Neural cell (in vitro differentiated cells): ENCODE measurements around the gene SMARCC2. TPM values are rescaled to one million over a fixed set of nuclear protein-coding genes. Genes with fewer than 3 reads are reported as not detected.

Experiments used
- H2AFZ ChIP-seq: fragments of 200-600, 300-800 bp; sonication (generic), shearing (Covaris generic); 2 replicates; pipeline ENCODE4 v1.6.0; 2014; ENCODE audit warnings: low read depth, mild to moderate bottlenecking, antibody characterized with exemption, low read length, moderate library complexity
- H3F3A ChIP-seq: fragments of 200-600 bp; shearing (Covaris generic); 2 replicates; pipeline ENCODE4 v1.6.1; 2016; ENCODE audit warnings: mild to moderate bottlenecking, moderate library complexity, mixed read lengths, antibody characterized with exemption, low read length; ENCODE audit not compliant: insufficient read depth, poor library complexity, severe bottlenecking
- H3K27ac ChIP-seq: fragments of 200-600, 300-800 bp; sonication (generic), shearing (Covaris generic); 2 replicates; pipeline ENCODE4 v1.5.1; 2014; ENCODE audit warnings: mild to moderate bottlenecking, low read length, moderate library complexity
- H3K27me3 ChIP-seq: fragments of 300-800, 200-600 bp; sonication (generic), shearing (Covaris generic); 2 replicates; pipeline ENCODE4 v1.6.0; 2014; ENCODE audit warnings: mild to moderate bottlenecking, low read depth, low read length, moderate library complexity; ENCODE audit not compliant: insufficient read depth
- H3K36me3 ChIP-seq: fragments of 300-800, 200-600 bp; sonication (generic), shearing (Covaris generic); 2 replicates; pipeline ENCODE4 v1.5.1; 2014; ENCODE audit warnings: mild to moderate bottlenecking, antibody characterized with exemption, low read length, moderate library complexity; ENCODE audit not compliant: insufficient read depth
- H3K4me2 ChIP-seq: fragments of 300-800, 200-600 bp; sonication (generic), shearing (Covaris generic); 2 replicates; pipeline ENCODE4 v1.6.0; 2014; ENCODE audit warnings: mild to moderate bottlenecking, low read length
- H3K4me3 ChIP-seq: fragments of 300-800, 200-600 bp; sonication (generic), shearing (Covaris generic); 2 replicates; pipeline ENCODE4 v1.5.1; 2014; ENCODE audit warnings: mild to moderate bottlenecking, low read length, moderate library complexity
- H3K79me2 ChIP-seq: fragments of 200-600 bp; shearing (Covaris generic); replicated peaks from 2 replicates; pipeline ENCODE4 v1.6.0; 2014; ENCODE audit warnings: mild to moderate bottlenecking, low read length, moderate library complexity; ENCODE audit not compliant: insufficient read depth
- H3K9ac ChIP-seq: fragments of 300-800, 200-600 bp; sonication (generic), shearing (Covaris generic); 2 replicates; pipeline ENCODE4 v1.6.1; 2016; ENCODE audit warnings: mild to moderate bottlenecking, low read length, mixed read lengths
- H3K9me2 ChIP-seq: fragments of 200-600 bp; shearing (Covaris generic); 2 replicates; pipeline ENCODE4 v1.6.1; 2016; ENCODE audit warnings: mild to moderate bottlenecking, low read length, mixed read lengths; ENCODE audit not compliant: insufficient read depth
- H3K9me3 ChIP-seq: fragments of 200-600, 300-800 bp; sonication (generic), shearing (Covaris generic); 2 replicates; pipeline ENCODE4 v1.6.1; 2016; ENCODE audit warnings: mild to moderate bottlenecking, mixed run types, low read length, moderate library complexity, mixed read lengths
- H4K20me1 ChIP-seq: fragments of 200-600 bp; shearing (Covaris generic); 2 replicates; pipeline ENCODE4 v1.6.1; 2016; ENCODE audit warnings: mild to moderate bottlenecking, mixed run types; ENCODE audit not compliant: insufficient read depth
- CTCF ChIP-seq: fragments of 450-650 bp; IDR thresholded peaks from 2 replicates; pipeline ENCODE4 v1.5.1; 2014; ENCODE audit warnings: antibody characterized with exemption, mild to moderate bottlenecking, moderate library complexity; ENCODE audit not compliant: poor library complexity, severe bottlenecking
- EP300 ChIP-seq: fragments of 450-650 bp; conservative IDR thresholded peaks from 2 replicates; pipeline ENCODE4 v1.6.1; 2014; ENCODE audit warnings: antibody characterized with exemption, mild to moderate bottlenecking, moderate library complexity; ENCODE audit not compliant: poor library complexity, severe bottlenecking
- EZH2 ChIP-seq: fragments of 200-600, 300-800 bp; shearing (Covaris generic), sonication (generic); IDR thresholded peaks from 2 replicates; pipeline ENCODE4 v1.6.1; 2014; ENCODE audit warnings: antibody characterized with exemption, low read length, borderline replicate concordance, mild to moderate bottlenecking; ENCODE audit not compliant: insufficient read depth, poor library complexity, severe bottlenecking
- MXI1 ChIP-seq: fragments of 450-650 bp; conservative IDR thresholded peaks from 2 replicates; pipeline ENCODE4 v1.6.1; 2014; ENCODE audit warnings: antibody characterized with exemption, mild to moderate bottlenecking; ENCODE audit not compliant: poor library complexity, severe bottlenecking
- POLR2AphosphoS5 ChIP-seq: IDR thresholded peaks from 2 replicates; pipeline ENCODE4 v1.6.1; 2012
- RAD21 ChIP-seq: fragments of 450-650 bp; conservative IDR thresholded peaks from 2 replicates; pipeline ENCODE4 v1.6.1; 2014; ENCODE audit warnings: antibody characterized with exemption, mild to moderate bottlenecking, moderate library complexity
- REST ChIP-seq: IDR thresholded peaks from 2 replicates; pipeline ENCODE4 v1.6.1; 2012; ENCODE audit warnings: borderline replicate concordance
- SMC3 ChIP-seq: fragments of 450-650 bp; conservative IDR thresholded peaks from 2 replicates; pipeline ENCODE4 v1.6.1; 2014; ENCODE audit warnings: antibody characterized with exemption, mild to moderate bottlenecking, moderate library complexity; ENCODE audit not compliant: poor library complexity
- TAF1 ChIP-seq: IDR thresholded peaks from 2 replicates; pipeline ENCODE4 v1.6.1; 2012; ENCODE audit warnings: low read depth
- polyA plus RNA-seq: library from polyadenylated mRNA; depleted of rRNA; stranded (reverse); fragments of >200 nt; gene quantifications from 2 replicates; pipeline ENCODE4 v1.2.3, GENCODE V29; 2014

Gene SMARCC2
- polyA plus RNA-seq, 1 donor from 2014 or later: 85.6 TPM

- H3K9me2 ChIP-seq: no peaks in the 10 kb centered on the region
- H3K9me3 ChIP-seq: no peaks in the 10 kb centered on the region
- no peak overlapping the region for H3K4me2 ChIP-seq
- H3K4me3 ChIP-seq: no peak overlapping the region
- TF ChIP-seq MXI1 (no peak), TAF1 (no peak), REST (no peak), RAD21 (no peak), EZH2 (no peak), CTCF (no peak), SMC3 (no peak), POLR2AphosphoS5 (no peak), EP300 (no peak)
- no peak overlapping the region for H3K9ac ChIP-seq
- H3K79me2 ChIP-seq: peaks cover 30% of the 10 kb centered on the region
- H3K27me3 ChIP-seq: no peaks in the 10 kb centered on the region
- peaks cover 3% of the 10 kb centered on the region for H3F3A ChIP-seq
- H3K36me3 ChIP-seq: peaks cover 6% of the 10 kb centered on the region
- no peak overlapping the region for H2AFZ ChIP-seq
- H4K20me1 ChIP-seq: no peaks in the 10 kb centered on the region
- no peak overlapping the region for H3K27ac ChIP-seq
These were observed 34.5 kb downstream of the SMARCC2 start for GRCh38 chr12:56154818-56155217.

DNA sequence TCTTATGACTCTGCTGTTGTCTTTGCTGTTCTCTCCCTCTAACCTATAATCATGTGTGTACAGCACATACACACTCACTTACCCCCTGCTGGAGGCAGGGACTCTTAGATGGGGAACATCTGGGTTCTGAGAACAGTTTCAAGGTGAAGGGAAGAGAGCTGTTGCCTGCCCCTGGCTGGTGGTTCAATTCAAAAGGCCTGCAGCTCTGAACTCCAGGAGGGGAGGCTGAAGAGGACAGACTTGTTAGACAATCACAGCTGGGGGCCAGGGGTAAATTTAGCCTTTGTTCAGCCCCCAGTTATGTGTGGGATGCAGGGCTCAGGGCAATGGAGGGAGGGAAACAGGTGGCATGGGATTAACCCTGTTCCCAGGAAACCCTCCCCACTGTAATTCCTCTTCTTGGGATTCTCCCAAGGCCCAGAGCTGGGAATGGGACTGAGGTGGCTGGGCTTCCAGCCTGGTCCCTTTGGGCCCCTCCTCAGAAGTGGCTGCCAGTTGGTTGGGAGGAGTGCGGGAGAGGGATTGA is 35.0 kb downstream of the SMARCC2 start:
- Histone ChIP-seq H3K9ac (peak overlapping the region; percentile 16), H4K20me1 (no peaks in the 10 kb centered on the region), H3K4me3 (peak overlapping the region; percentile 73), H3K27me3 (no peaks in the 10 kb centered on the region), H2AFZ (no peak overlapping the region), H3K79me2 (peaks cover 25% of the 10 kb centered on the region), H3F3A (peaks cover 3% of the 10 kb centered on the region), H3K9me2 (no peaks in the 10 kb centered on the region), H3K27ac (no peak overlapping the region), H3K36me3 (peaks cover under 1% of the 10 kb centered on the region), H3K4me2 (no peak overlapping the region), H3K9me3 (no peaks in the 10 kb centered on the region)
- no peak for TF ChIP-seq REST
- TF ChIP-seq RAD21: no peak
- TF ChIP-seq EP300: no peak
- TF ChIP-seq POLR2AphosphoS5: no peak
- no peak for TF ChIP-seq CTCF
- no peak for TF ChIP-seq SMC3
